Ovary (tissue), 9 donors: ENCODE measurements around the gene WDR76. TPM values are rescaled to one million over a fixed set of nuclear protein-coding genes. Genes with fewer than 3 reads are reported as not detected.

ENCODE experiments used
- DNase-seq, 5 donors: peaks; one replicate each; pipeline ENCODE4 v3.0.0-alpha.2; 2019 to 2020
- H3K27ac ChIP-seq, 2 donors: fragments of 200-600 bp; one replicate each; pipeline versions ENCODE4 v1.5.1 to v1.8.0; 2019 to 2022
- H3K27me3 ChIP-seq: fragments of 200-600 bp; one replicate; pipeline ENCODE4 v1.8.0; 2022
- H3K36me3 ChIP-seq: fragments of 200-600 bp; sonication (generic); one replicate; pipeline ENCODE4 v1.5.1; 2019
- H3K4me1 ChIP-seq: one replicate; pipeline ENCODE4 v1.8.1; 2013; ENCODE audit warnings: mild to moderate bottlenecking, moderate library complexity; ENCODE audit not compliant: insufficient read depth
- H3K4me3 ChIP-seq: fragments of 200-600 bp; sonication (generic); one replicate; pipeline ENCODE4 v1.5.1; 2017
- H3K9me3 ChIP-seq, 2 donors: fragments of 200-600 bp in 1 of 2; sonication (generic) in 1 of 2; one replicate each; pipeline versions ENCODE4 v1.5.1 to v1.8.1; 2013 to 2019; ENCODE audit warnings: mild to moderate bottlenecking in 1 of 2, moderate library complexity in 1 of 2
- EP300 ChIP-seq: sonication (generic); formaldehyde crosslinking; IDR thresholded peaks from one replicate; pipeline ENCODE4 v1.6.1; 2017; ENCODE audit warnings: antibody characterized with exemption
- POLR2A ChIP-seq: fragments of 450-650 bp; IDR thresholded peaks from one replicate; pipeline ENCODE4 v1.6.1; 2017; ENCODE audit warnings: antibody characterized with exemption, mild to moderate bottlenecking, moderate library complexity
- WGBS, 3 donors: extraction: QIAGEN DNeasy Blood & Tissue Kit in 1 of 3; methylation state at CpG; one replicate each; pipeline versions ENCODE4 v1.1.5 to v1.1.7; 2013 to 2017; 5-methylcytosine and 5-hydroxymethylcytosine counted together
- intact Hi-C, 4 donors: fragments of 100-400 bp; cut with DNase I; formaldehyde crosslinking; loops; one replicate each; pipeline versions ENCODE4 v1.11.0 to v1.15.1; 2022 to 2023
- microRNA counts: library from miRNA; unstranded; fragments of <30 nt; microRNA quantifications from one replicate; lab custom pipeline; 2016
- microRNA-seq, 3 donors: library from miRNA; unstranded; fragments of <30 nt; microRNA quantifications; one replicate each; pipeline versions ENCODE4 to v1.2.0, GENCODE V29; 2019 to 2020
- polyA plus RNA-seq, 2 donors: library from polyadenylated mRNA; stranded (reverse); fragments of 200-250 nt in 1 of 2; fragments of 350-450 nt in 1 of 2; fragmentation: Illumina TruSeq in 1 of 2; extraction: RNeasy Lipid Tissue Mini Kit (QIAGEN cat#74804) in 1 of 2; gene quantifications; one replicate each; pipeline ENCODE4 v1.2.3, GENCODE V29; 2013 to 2014
- small RNA-seq: library from RNA; depleted of rRNA; stranded (forward); fragments of <200 nt; gene quantifications from one replicate; pipeline ENCODE3, GENCODE V24; 2016
- total RNA-seq, 7 donors: library from RNA; depleted of rRNA in 2 of 7; stranded (reverse); fragments of >200 nt in 2 of 7; fragmentation: NEBNext Ultra II Directional in 3 of 7; extraction: Animal tissue kit (Norgen Biotek cat#: 25700) in 3 of 7; gene quantifications; one replicate each; pipeline versions ENCODE4 v1.1.0 to v1.2.4, GENCODE V29; 2016 to 2023
- TF ChIP-seq, protein P1 (sequence below), 3 donors: fragments of 450-650 bp in 2 of 3; fragments of 200-600 bp in 1 of 3; IDR thresholded peaks; one replicate each; pipeline versions ENCODE4 v1.5.1 to v1.8.0; 2016 to 2022; ENCODE audit warnings: antibody characterized with exemption in 3 of 3, mild to moderate bottlenecking in 1 of 3
- donor health status: DM: no; HTN: no; CAD: no; lungs with moderate emphysema.
- donor health status: DM: no; HTN: no; CAD: no.
- donor health status: Bipolar disorder and iron deficiency.
- donor health status: DM: yes; HTN: yes; CAD: no.
- donor health status: DM: no; HTN: no; CAD: no.
- donor health status: DM: yes; HTN: yes; CAD: no.

WDR76 gene
- total and polyA plus RNA-seq, 9 donors: 2.4 to 6.2 (median 4.0) TPM

DNA sequence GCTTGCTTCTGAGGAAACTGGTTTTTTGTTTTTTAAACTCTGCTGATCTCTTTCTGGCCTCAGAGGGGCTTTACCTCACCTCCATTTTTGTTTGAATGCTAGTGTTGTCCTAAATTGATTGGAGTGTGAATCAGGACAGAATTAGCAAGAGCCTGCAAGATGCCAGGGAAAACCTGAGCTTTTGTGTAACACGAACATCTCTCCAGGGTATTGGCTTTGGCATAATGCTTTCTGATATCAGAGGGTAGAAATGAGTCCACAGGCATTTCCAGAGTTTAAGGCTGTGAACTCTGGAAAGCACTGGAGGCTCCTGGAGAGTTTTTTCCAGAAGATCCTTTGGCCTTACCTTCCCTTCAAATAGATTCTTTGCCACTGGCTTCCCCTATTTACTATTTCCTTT is 87.1 kb downstream of the WDR76 start:
- 77 to 88% (median 78%) methylated on average over 1 of the region's 1 CpG for WGBS, 3 donors
- intact Hi-C loops: no loop called here
- Histone ChIP-seq H3K4me1 (peaks cover 3% of the 10 kb centered on the region), H3K27ac (peak overlapping the region; percentile 5 to 14), H3K27me3 (no peaks in the 10 kb centered on the region), H3K4me3 (no peak overlapping the region), H3K9me3 (no peaks in the 10 kb centered on the region), H3K36me3 (no peaks in the 10 kb centered on the region)
- DNase-seq: no peak
- no peak for TF ChIP-seq EP300
- TF ChIP-seq, protein P1, sequence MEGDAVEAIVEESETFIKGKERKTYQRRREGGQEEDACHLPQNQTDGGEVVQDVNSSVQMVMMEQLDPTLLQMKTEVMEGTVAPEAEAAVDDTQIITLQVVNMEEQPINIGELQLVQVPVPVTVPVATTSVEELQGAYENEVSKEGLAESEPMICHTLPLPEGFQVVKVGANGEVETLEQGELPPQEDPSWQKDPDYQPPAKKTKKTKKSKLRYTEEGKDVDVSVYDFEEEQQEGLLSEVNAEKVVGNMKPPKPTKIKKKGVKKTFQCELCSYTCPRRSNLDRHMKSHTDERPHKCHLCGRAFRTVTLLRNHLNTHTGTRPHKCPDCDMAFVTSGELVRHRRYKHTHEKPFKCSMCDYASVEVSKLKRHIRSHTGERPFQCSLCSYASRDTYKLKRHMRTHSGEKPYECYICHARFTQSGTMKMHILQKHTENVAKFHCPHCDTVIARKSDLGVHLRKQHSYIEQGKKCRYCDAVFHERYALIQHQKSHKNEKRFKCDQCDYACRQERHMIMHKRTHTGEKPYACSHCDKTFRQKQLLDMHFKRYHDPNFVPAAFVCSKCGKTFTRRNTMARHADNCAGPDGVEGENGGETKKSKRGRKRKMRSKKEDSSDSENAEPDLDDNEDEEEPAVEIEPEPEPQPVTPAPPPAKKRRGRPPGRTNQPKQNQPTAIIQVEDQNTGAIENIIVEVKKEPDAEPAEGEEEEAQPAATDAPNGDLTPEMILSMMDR (IDR thresholded peaks at IDR 0.05): no peak
- TF ChIP-seq POLR2A: no peak

DNA sequence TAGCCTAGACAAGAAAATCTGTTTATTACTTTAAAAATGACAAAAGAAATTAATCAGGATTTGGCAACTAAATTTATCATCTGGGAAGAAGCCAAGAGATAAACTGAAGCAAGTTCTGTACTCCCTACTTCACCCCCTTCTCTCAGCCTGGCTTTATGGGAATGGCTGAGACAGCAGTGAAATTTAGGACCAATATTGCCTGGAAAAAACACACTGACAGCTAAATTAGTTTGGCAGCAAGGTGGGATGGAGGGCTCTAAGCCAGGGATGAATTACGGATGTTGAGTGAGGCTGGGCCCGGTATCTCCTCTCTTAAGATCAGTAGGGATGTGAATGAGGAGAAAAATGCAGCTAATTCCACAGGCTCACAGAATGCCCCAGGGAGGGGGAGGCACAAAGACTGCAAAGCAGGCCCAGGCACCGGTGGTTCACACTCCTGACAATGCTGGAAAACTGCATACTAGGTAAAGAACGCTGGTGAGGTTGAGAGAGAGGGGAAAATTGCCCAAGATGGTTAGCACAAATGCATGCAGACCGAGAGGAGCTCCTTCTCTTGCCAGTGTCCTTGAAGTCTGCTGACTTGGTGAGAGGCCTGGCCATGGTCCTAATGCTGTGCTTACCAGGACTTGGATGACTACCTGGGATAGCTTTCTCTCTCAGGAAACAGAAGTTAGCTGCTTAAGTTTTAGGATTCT is 89.0 kb downstream of the WDR76 start:
- intact Hi-C loops: no loop called here
- Histone ChIP-seq H3K9me3 (no peaks in the 10 kb centered on the region), H3K4me3 (no peak overlapping the region), H3K4me1 (peaks cover 3% of the 10 kb centered on the region), H3K36me3 (no peaks in the 10 kb centered on the region), H3K27ac (peak overlapping the region in 1 of 2 donors; percentile 34), H3K27me3 (no peaks in the 10 kb centered on the region)
- 7 to 18% (median 17%) methylated on average over 5 of the region's 5 CpGs for WGBS, 3 donors
- TF ChIP-seq POLR2A (no peak), EP300 (no peak)
- TF ChIP-seq, protein P1 (IDR thresholded peaks at IDR 0.05): no peak
- DNase-seq: peak in 4 of 5 donors; percentile 28 to 47 (median 34)

DNA sequence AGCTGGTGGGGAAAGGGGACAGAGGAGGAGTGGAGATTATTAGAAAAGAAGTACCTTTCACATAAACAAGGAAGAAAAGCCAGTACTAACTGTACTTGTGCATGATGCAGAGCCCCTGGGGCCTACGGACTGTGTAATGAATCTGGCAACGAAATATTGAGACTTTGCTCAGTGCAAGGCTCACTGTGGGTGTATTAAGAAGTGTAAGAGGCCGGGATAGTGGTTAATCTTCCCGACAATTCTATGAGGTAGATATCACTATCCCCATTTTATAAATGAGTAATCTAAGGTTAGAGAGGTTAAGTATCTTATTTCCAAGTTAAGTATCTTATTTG is 89.5 kb downstream of the WDR76 start:
- no peak for DNase-seq
- TF ChIP-seq POLR2A: no peak
- H3K4me3 ChIP-seq: no peak overlapping the region
- H3K9me3 ChIP-seq: no peaks in the 10 kb centered on the region
- intact Hi-C loops: no loop called here
- peak overlapping the region in 1 of 2 donors; percentile 34 for H3K27ac ChIP-seq
- no peaks in the 10 kb centered on the region for H3K27me3 ChIP-seq
- no peaks in the 10 kb centered on the region for H3K36me3 ChIP-seq
- 46 to 76% (median 74%) methylated on average over 4 of the region's 4 CpGs for WGBS, 3 donors
- H3K4me1 ChIP-seq: peaks cover 3% of the 10 kb centered on the region

MicroRNA genes within 50 kb of the gene (microRNA counts, 767-probe panel; counts per million panel counts)
- microRNA hsa-miR-1282 (lab: Ali Mortazavi, UCI): 530 counts per million, percentile 78 among the panel's probes with 10 or more counts

Small RNAs within 50 kb of the gene (microRNA-seq; reads per million reads assigned to microRNA genes)
- gene MIR1282: 0 to 3.4 (median 0) reads per million in 3 donors

Small RNAs within 50 kb of the gene (small RNA-seq; reads per million reads assigned to genes)
- gene MIR1282 (not detected), gene RF00019 (not detected)

Other genes starting within 250 kb of the WDR76 start
- gene PPIP5K1, start 236.8 kb upstream of the WDR76 start, total RNA-seq: 10 to 100 TPM; 16.5 to 45.2 (median 34.3) TPM
- 10 to 100 TPM in 1 of 2 donors, 1 to 10 TPM in 1; 7.6 to 27.0 TPM for gene PPIP5K1, start 236.8 kb upstream of the WDR76 start, polyA plus RNA-seq
- under 1 TPM in 3 of 7 donors, not detected in 4; 0.11 to 0.41 (median 0.35) TPM for gene CKMT1B, start 233.0 kb upstream of the WDR76 start, total RNA-seq
- 1 to 10 TPM in 1 of 2 donors, under 1 TPM in 1; 0.08 to 1.1 TPM for gene CKMT1B, start 233.0 kb upstream of the WDR76 start, polyA plus RNA-seq
- under 1 TPM; 0.23 to 0.89 (median 0.35) TPM for gene STRC, start 208.2 kb upstream of the WDR76 start, total RNA-seq
- gene STRC, start 208.2 kb upstream of the WDR76 start, polyA plus RNA-seq: under 1 TPM; 0.29 to 0.30 TPM
- gene CATSPER2, start 178.2 kb upstream of the WDR76 start, total RNA-seq: 10 to 100 TPM in 1 of 7 donors, 1 to 10 TPM in 6; 3.8 to 10.2 (median 6.3) TPM
- 1 to 10 TPM; 2.3 to 2.5 TPM for gene CATSPER2, start 178.2 kb upstream of the WDR76 start, polyA plus RNA-seq
- gene CKMT1A, start 133.1 kb upstream of the WDR76 start, total RNA-seq: under 1 TPM in 3 of 7 donors, not detected in 4; 0.31 to 0.92 (median 0.40) TPM
- gene CKMT1A, start 133.1 kb upstream of the WDR76 start, polyA plus RNA-seq: under 1 TPM; 0.13 to 0.62 TPM
- 100 to 1,000 TPM in 5 of 7 donors, 10 to 100 TPM in 2; 56.9 to 389 (median 260) TPM for gene PDIA3, start 80.6 kb upstream of the WDR76 start, total RNA-seq
- gene PDIA3, start 80.6 kb upstream of the WDR76 start, polyA plus RNA-seq: 100 to 1,000 TPM; 175 to 711 TPM
- gene ELL3, start 50.0 kb upstream of the WDR76 start, total RNA-seq: 1 to 10 TPM; 2.2 to 7.2 (median 5.5) TPM
- gene ELL3, start 50.0 kb upstream of the WDR76 start, polyA plus RNA-seq: 1 to 10 TPM; 4.7 to 4.9 TPM
- gene SERF2, start 34.7 kb upstream of the WDR76 start, total RNA-seq: 100 to 1,000 TPM; 433 to 587 (median 484) TPM
- 100 to 1,000 TPM; 254 to 981 TPM for gene SERF2, start 34.7 kb upstream of the WDR76 start, polyA plus RNA-seq
- under 1 TPM in 5 of 7 donors, not detected in 2; 0.07 to 0.36 (median 0.18) TPM for gene SERINC4, start 26.8 kb upstream of the WDR76 start, total RNA-seq
- gene SERINC4, start 26.8 kb upstream of the WDR76 start, polyA plus RNA-seq: under 1 TPM in 1 of 2 donors, not detected in 1; 0.39 TPM
- gene HYPK, start 26.4 kb upstream of the WDR76 start, total RNA-seq: 10 to 100 TPM in 6 of 7 donors, 1 to 10 TPM in 1; 9.1 to 20.7 (median 14.1) TPM
- gene HYPK, start 26.4 kb upstream of the WDR76 start, polyA plus RNA-seq: 10 to 100 TPM in 1 of 2 donors, 1 to 10 TPM in 1; 7.2 to 12.3 TPM
- gene MFAP1, start 2.3 kb upstream of the WDR76 start, total RNA-seq: 10 to 100 TPM; 12.4 to 29.3 (median 21.0) TPM
- gene MFAP1, start 2.3 kb upstream of the WDR76 start, polyA plus RNA-seq: 10 to 100 TPM; 18.6 to 54.1 TPM